ENCODE measurements around the gene C1orf232.

Gene C1orf232

DNA sequence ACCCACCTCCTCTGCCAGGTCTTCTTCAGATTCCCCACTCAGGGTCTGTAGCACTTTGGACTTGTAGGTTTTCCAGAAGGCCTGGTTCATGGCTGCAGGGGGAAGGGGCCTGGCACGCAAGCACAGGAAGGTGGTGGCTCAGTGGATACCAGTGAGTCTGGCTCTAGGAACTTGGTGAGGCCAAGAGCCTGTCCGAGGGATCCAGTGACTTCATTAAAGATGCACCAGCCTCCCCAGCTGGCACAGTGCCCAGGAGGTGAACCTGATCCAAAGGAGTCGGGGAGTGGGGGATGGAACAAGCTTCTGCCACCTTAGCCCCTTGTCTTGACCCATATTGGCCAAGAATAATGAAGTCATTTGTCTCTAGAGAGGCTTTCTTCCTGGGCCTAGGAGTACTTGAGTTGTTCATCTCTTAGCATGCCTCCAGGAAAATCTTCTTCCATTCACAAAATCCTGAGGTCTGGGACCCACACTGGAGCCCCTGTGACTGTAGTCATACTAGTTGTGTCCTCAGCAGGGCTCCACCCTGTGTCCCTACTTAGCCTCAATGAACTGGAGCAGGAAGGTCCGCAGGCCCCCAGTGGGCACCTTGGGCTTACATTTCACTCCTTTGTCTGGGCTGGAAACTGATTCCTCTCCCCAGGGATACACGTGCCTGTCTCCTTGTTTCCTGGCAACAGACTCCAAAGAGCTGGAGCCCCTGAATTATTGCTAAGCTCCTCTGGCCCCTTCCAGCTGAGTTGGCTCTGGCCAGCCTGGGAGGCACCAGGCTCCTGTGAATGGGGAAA, at the start of gene C1orf232:
C1orf232 (minus strand) TSS at position 554 of the 788 bp plus-strand sequence; CDS start at position 90, 464 bp downstream.
- no peak for DNase-seq

GRCh38 chr1:26215246-26215645, 46.5 kb upstream of the C1orf232 start:
- DNase-seq = no peak

DNA sequence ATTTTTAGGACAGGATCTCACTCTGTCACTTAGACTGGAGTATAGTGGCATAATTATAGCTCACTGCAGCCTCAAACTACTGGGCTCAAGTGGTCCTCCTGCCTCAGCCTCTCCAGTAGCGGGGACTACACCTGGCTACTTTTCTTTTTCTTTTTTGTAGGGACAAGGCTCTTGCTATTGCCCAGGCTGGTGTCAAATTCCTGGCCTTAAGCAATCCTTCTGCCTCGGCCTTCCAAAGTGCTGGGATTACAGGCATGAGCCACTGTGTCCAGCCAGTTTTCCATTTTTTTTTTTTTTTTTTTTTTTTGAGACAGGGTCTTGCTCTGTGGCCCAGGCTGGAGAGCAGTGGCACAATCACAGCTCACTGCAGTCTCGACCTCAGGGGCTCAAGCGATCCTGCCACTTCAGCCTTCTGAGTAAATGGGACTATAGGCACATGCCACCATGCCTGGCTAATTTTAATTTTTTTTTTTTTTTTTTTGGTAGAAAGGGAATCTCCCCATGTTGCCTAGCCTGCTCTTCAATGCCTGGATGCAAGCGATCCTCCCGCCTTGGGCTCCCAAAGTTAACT, 44.7 kb upstream of the C1orf232 start:
- no peak for DNase-seq

DNA sequence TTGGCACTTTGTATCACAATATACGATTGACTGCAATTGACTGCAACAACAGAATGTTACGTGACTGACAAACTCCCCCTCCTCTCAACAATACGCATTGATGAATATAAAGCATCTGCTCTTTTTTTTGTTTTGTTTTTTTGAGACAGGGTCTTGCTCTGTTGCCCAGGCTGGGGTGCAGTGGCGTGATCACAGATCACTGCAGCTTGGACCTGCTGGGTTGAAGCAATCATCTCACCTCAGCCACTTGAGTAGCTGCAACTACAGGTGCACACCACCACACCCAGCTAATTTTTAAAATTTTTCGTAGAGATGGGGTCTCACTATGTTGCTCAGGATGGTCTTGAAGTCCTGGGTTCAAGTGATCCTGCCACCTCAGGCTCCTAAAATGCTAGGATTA, 44.0 kb upstream of the C1orf232 start:
- no peak for DNase-seq

- DNase-seq = no peak
These were observed 41.5 kb upstream of the C1orf232 start for GRCh38 chr1:26210147-26210870.

DNA sequence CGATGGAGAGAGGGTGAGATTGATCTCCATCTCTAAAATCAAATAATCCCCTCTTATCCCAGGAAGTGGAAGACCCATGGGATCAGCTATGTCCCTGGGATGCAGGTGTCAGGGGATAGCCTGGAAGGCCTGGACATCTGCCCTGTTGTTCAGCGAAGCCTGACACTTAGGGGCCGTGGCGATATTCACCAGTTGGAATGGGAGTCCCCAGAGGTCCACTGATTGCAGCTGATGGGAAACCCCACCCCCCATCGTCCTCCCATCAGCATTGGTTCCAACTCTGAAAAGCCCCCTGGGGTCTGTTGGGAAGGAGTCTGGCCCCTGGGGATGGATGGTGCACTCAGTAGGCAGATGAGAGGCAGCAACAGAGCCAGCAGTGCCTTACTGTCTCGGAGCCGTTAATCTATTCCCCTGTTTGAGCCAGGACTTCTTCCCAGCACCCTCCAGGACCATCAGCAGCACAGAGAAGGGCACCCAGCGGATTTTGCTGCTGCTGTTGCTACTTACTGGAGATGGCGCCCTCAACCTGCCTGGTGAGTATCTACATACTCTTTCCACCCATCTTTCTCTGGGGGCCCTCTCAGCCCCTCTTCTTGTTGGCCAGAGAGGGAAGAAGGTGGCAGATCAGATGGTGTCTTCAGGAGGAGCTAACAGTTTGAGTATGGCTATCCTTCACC, 35.0 kb upstream of the C1orf232 start:
- no peak for DNase-seq

DNA sequence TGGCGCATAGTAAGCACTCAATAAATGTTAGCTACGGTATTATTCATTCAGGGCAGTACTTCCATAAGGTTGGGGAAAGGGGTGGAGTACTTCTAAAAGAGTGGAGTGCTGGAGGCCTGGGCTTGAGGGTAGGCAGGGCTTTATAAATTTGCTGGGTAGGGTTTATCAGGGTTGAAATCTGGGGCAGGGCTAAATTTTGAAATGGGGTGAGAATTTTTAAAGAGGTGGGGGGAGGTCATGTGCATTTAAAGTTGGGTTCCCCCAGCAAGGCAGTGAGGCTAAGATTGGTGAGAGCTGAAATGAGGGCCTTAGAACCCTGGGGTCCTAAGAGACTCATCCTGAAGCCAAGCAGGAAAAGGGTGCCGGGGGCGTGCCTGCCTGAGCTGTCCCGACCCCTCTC, 31.6 kb upstream of the C1orf232 start:
- DNase-seq = no peak

- no peak for DNase-seq
These were observed 29.1 kb upstream of the C1orf232 start for GRCh38 chr1:26197813-26198212.

- no peak for DNase-seq
These were observed 28.5 kb upstream of the C1orf232 start for GRCh38 chr1:26197301-26197700.

DNA sequence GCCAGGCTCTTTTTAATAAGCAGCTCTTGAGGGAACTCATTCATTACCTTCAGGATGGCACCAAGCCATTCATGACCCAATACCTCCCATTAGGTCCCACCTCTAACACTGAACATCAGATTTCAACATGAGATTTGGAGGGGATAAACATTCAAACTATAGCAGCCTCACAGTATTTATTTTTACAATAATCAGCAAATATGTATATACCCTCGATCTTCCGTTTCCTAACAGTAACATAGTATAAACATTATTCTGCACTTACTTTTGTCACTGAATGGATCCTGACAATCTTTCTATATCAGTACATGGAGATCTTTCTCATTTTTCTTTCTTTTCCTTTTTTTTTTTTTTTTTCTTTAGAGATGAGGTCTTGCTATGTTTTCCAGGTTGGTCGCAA, 27.0 kb upstream of the C1orf232 start:
- no peak for DNase-seq

DNA sequence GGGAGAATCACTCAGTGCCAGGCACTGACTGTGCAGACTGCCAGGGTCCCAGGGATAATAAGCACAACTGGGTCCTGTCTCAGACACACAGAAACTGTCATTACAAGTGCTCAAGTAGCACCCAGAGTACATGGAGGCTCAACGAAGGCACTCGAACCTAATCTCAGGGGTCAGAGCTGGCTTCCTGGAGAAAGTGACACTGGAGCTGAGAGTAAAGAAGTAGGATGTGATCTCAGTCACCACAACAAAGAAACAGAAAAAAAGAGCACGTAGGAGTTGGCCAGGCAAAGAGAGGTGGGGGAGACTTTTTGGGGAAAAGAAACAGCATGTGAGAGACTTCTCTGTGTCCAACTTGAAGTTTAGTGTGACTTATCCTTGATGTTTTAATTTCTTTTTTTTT, 23.0 kb upstream of the C1orf232 start:
- DNase-seq = no peak

DNA sequence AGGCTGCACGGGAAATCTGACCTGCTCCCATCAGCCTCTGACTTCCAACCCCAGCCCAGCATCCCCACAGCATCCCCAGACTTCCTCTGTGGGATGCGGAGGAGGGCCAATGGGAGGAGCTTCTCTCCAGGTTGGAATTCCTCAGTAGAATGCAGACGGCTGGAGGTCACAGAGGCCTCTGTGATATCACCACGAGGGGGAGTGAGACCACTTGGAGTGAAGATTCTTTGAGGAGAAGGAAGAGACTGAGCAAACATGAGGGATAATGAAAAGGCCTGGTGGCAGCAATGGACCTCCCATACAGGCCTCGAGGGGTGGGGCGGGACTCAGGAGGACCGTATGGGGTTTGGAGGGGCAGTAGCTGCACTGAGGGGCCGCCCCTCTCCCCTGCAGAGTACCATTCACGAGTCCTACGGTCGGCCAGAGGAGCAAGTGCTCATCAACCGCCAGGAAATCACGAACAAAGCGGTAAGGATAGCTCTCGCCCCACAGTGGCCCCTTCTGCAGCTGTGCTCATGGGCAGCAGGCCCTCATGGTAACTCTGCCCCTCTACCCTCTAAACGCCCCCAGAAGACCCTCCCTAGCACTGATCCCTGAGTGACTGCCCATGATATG, 21.7 kb upstream of the C1orf232 start, which contains the start of gene CATSPER4:
CATSPER4 (plus strand) TSS at position 230 of the 615 bp plus-strand sequence; CDS start at position 256, 26 bp downstream.
- peak; percentile 39 for DNase-seq

DNA sequence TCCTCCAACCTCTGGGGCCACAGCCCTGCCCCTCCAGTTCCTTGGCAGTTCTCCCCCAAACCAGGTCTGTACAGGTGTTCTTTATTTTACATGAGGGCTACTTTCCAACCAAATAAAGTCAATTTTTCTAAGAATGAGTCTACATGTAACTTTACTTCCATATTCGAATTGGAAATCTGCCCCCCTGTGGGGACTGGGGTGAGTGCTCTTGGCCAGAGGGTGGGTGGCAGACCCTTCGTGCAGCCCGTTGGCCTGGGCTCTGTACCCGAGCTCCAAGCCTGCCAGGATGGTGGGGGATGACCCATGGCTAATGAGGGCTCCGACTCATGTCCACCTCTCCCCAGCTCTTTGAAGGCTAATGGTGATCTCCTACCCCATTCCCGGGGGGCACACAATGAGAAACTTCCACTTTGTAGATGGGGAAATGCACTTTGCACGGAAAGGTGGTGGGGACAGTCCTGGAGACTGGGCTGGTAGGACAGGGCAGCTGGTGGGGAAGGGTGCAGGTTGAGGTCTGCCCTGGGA, 21.1 kb upstream of the C1orf232 start:
- no peak for DNase-seq

GRCh38 chr1:26189331-26189730, 20.6 kb upstream of the C1orf232 start:
- no peak for DNase-seq

DNA sequence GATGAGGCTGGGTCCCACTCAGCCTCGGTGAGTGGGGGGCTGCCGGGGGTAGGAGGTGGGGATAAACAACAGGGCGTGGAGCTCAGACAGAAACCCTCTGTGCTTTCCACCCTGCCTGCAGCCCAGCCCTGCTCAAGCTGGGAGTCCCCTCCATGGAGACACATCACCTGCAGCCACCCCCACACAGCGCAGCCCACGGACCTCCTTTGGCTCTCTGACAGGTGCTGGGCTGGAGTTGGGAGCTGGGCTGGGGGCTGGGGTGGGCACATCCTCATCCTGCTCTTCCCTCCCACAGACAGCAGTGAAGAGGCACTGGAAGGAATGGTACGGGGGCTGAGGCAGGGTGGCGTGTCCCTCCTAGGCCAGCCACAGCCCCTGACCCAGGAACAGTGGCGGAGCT, 19.7 kb upstream of the C1orf232 start:
- no peak for DNase-seq

DNA sequence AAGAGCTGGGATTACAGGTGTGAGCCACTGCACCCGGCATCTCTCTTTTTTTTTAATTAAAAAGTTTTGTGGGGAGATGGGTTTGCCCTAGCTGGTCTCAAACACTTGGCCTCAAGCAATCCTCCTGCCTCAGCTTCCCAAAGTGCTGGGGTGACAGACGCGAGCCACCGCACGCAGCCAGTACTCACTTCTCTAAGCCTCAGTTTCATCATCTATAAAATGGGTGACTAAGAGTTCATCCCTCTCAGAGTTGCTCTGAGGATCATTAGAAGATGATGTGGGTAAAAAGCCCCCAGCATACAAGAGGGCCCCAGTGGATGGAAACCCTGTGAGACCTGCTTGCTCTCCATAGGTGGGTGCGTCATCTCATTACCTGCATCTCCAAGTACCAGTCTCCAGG, 19.1 kb upstream of the C1orf232 start:
- DNase-seq = no peak

GRCh38 chr1:26184883-26185282, 16.1 kb upstream of the C1orf232 start:
- DNase-seq = no peak

DNA sequence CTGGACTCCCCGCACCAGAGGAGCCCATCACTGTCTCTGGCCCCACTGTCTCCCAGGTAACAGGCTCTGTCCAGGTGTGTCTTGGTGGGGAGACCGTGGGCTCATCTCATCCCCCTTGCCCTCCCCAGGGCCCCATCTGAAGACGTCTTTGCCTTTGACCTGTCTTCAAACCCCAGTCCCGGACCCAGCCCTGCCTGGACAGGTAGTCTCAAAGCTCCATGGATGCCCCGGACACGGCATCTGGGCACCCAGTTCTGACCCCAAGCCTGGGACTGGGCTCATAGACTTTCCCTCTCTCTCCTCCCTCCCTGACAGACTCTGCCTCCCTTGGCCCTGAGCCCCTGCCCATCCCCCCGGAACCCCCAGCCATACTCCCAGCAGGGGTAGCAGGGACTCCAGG, 15.3 kb upstream of the C1orf232 start:
- DNase-seq = no peak

DNA sequence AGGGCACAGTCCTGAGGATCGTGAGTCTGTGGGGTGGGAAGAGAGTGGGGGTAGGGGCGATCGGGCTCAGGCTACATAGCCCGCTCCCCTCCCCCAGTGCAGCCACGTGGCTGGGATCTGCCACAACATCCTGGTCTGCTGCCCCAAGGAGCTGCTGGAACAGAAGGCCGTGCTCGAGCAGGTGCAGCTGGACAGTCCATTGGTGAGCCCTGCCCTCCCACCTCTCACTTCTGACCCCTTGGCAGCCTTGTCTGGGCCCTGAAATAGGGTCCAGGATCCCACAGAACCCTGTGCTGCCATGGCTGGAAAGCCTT, 13.6 kb upstream of the C1orf232 start:
- DNase-seq = no peak

DNA sequence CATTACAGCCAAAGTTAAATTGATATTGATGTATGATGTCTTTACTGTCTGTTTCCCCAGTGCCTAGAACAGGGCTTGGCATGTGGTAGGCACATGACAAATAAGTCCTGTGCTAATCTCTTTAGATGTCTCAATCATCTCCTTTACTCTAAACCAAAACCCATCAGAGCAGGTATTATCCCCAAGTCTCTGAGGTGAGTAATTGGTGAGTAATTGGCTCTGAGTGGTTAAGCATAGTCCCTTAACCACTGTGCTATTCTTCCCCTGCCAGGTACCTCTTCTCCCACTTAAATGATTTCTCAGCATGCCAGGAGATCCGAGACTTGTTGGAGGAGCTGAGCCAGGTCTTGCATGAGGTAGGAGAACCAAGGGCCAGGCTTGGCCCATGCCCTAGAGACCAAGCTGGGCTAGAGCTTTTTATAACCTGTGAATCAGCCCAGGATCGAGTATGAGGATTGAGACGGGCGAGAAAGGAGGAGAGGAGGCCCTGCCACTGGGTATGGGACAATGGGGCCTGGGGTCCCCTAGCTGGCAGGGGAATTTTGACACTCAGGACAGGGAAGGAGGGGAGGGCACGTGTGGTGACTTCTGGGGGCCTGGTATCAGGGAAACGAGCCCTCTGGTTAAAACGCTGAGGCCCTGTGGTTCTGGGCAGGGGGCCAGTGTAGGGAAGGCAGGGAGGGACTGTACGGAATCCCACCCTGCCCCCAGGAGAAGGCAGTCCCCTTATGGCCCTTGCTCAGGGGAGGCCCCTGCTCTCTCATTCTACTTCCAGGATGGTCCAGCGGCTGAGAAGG, 13.0 kb upstream of the C1orf232 start:
- no peak for DNase-seq

DNA sequence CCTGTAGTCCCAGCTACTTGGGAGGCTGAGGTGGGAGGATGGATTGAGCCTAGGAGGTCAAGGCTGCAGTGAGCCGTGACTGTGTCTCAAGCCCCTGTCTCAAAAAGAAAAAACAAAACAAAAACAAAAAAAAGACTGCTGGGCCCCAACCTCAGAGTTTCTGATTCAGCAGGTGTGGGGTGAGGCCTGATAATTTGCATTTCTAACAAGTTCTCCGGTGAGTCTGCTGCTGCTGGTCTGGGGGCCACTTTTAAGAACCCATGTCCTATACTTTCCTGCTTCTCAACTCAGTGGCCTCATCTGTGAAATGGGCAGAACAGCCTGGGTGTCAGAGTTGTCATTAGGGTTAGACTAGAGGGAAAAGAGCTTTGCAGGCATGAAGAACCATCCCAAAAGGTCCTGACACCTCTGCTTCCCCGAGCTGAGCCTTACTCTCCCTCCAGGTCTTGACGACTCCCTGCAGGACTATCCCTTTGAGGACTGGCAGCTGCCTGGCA, 11.3 kb upstream of the C1orf232 start:
- DNase-seq = no peak

- DNase-seq = no peak
These were observed 8.5 kb upstream of the C1orf232 start, which contains the start of gene CNKSR1 for GRCh38 chr1:26177182-26177684. Gene CNKSR1 (plus strand): TSS chr1:26177491. CDS start chr1:26177548, 57 bp downstream.

All from fibroblast of skin of right quadriceps (primary cell).